ENCODE measurements around the gene LGALS4. TPM values are rescaled to one million over a fixed set of nuclear protein-coding genes. Genes with fewer than 3 reads are reported as not detected.
"Not testable (repeated sequence)": the region's sequence is repeated elsewhere in the genome, so short reads cannot be mapped to it uniquely, and the experiment has no call there.

The LGALS4 gene
- total RNA-seq, 2 donors from 2014 or later: 6,357 to 8,309 TPM

DNA sequence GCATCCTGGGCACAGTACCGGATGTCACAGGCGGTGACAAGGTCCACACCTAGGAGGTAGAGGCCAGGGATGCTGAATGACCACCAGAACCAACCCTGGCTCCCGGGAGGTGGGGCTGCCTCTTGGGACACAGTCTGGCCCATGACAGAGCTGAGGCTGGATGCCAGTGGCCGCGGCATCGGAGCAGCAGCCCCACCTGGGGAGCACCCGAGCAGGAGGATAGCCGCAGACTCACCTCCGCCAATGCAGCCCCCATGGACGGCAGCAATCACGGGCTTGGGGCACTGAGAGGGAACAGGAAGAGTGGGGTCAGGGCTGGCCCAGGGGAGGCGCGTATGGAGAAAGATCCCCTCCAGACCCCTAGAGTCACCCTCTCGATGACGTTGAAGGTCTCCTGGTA is 4.3 kb upstream of the LGALS4 start:
- H3K4me3 ChIP-seq: no peak overlapping the region
- peaks cover 8% of the 10 kb centered on the region for H3K4me1 ChIP-seq
- TF ChIP-seq, protein P1, sequence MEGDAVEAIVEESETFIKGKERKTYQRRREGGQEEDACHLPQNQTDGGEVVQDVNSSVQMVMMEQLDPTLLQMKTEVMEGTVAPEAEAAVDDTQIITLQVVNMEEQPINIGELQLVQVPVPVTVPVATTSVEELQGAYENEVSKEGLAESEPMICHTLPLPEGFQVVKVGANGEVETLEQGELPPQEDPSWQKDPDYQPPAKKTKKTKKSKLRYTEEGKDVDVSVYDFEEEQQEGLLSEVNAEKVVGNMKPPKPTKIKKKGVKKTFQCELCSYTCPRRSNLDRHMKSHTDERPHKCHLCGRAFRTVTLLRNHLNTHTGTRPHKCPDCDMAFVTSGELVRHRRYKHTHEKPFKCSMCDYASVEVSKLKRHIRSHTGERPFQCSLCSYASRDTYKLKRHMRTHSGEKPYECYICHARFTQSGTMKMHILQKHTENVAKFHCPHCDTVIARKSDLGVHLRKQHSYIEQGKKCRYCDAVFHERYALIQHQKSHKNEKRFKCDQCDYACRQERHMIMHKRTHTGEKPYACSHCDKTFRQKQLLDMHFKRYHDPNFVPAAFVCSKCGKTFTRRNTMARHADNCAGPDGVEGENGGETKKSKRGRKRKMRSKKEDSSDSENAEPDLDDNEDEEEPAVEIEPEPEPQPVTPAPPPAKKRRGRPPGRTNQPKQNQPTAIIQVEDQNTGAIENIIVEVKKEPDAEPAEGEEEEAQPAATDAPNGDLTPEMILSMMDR (IDR thresholded peaks at IDR 0.05): no peak
- H3K27me3 ChIP-seq: no peaks in the 10 kb centered on the region
- intact Hi-C loops (cut with DNase I): no loop called here
- peaks cover 7% of the 10 kb centered on the region for H3K36me3 ChIP-seq
- no peaks in the 10 kb centered on the region for H3K9me3 ChIP-seq
- no peak for DNase-seq
- peak overlapping the region; percentile 93 for H3K27ac ChIP-seq
- H3K9ac ChIP-seq (ENCODE audit: low read depth in 2 of 2, low read length in 2 of 2): peak overlapping the region in 1 of 2 donors; percentile 76

DNA sequence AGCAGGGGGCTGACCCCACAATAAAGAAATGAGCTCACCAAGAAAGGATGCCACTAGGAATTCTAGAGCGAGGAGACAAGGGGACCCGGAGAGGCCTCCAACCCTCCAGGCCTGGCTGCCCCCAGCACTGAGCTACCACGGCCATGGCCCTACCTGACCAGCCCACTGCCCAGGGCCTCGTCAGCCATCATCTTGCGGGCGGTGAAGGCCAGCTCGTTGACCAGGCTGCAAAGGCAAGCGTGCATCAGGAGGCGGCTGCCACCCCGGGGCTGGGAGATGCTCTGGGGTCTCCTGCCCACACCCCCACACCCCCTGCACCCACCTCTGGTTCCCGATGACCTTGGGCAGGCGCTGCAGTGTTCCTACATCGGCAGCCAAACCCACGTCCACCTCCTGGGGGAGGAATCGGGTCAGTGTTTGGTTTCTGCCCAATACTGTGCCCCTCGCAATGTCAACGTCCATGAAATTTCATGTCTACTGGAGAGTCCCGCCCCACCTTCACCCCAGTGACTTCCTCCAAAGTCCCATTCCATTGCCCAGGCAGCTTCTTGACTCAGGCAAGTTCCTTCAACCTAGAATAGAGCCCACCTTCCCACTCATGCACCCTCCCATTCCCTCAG is 3.5 kb upstream of the LGALS4 start:
- H3K4me3 ChIP-seq: no peak overlapping the region
- peak overlapping the region; percentile 93 for H3K27ac ChIP-seq
- TF ChIP-seq, protein P1 (IDR thresholded peaks at IDR 0.05): no peak
- peaks cover 7% of the 10 kb centered on the region for H3K36me3 ChIP-seq
- no peaks in the 10 kb centered on the region for H3K9me3 ChIP-seq
- DNase-seq: no peak
- no peaks in the 10 kb centered on the region for H3K27me3 ChIP-seq
- intact Hi-C loops (cut with DNase I): no loop called here
- H3K4me1 ChIP-seq: peaks cover 8% of the 10 kb centered on the region
- peak overlapping the region; percentile 30 to 76 for H3K9ac ChIP-seq (ENCODE audit: low read depth in 2 of 2, low read length in 2 of 2)

DNA sequence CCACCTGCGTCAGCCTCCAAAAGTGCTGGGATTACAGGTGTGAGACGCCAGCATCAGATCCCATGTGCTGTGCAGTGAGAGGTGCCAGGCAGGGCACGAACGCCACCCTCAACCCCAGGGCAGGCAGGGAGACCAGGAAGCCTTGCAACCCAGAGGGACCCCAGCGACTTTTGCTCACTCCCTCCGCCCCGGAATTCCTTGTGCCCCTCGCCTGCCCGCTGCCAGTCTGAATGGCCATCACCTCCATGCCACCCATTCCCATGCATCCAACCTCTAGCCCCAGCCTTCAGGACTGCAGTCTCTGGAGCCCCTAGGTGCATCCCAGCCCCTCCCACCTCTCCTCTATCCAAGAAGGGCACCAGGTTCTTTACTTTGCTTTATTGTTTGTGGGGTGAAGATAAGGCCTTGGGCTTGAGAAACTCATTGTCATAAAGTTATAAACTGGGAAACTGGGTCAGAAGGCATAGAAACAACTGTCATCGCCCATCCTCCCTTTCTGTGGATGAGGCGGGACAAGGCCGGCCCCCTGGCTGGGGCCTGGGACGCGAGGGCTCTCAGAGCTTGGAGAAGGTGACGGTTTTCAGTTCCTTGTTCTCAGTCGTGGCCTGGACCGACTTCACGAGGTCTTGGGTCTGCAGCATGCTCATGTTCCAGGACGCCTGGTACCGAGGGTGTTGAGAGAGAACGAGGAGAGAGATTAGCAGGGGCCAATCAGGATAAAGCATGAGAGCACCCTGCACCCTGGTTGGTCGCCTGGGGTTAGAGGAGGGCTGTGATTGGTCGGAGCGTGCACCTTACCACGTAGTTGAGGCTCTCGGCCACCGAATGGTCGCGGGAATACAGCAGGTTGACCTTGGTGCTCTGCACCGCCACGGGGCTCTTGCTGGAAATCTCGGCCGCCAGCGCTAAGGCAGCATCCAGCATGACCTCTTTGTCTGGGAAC is 2.6 kb upstream of the LGALS4 start:
- intact Hi-C loops (cut with DNase I): no loop called here
- TF ChIP-seq, protein P1 (IDR thresholded peaks at IDR 0.05): no peak
- H3K9ac ChIP-seq (ENCODE audit: low read depth in 2 of 2, low read length in 2 of 2): peak overlapping the region; percentile 30 to 85
- H3K4me3 ChIP-seq: no peak overlapping the region
- peaks cover 8% of the 10 kb centered on the region for H3K4me1 ChIP-seq
- no peaks in the 10 kb centered on the region for H3K27me3 ChIP-seq
- H3K9me3 ChIP-seq: no peaks in the 10 kb centered on the region
- peaks cover 7% of the 10 kb centered on the region for H3K36me3 ChIP-seq
- DNase-seq: peak; percentile 77
- peak overlapping the region; percentile 93 for H3K27ac ChIP-seq

DNA sequence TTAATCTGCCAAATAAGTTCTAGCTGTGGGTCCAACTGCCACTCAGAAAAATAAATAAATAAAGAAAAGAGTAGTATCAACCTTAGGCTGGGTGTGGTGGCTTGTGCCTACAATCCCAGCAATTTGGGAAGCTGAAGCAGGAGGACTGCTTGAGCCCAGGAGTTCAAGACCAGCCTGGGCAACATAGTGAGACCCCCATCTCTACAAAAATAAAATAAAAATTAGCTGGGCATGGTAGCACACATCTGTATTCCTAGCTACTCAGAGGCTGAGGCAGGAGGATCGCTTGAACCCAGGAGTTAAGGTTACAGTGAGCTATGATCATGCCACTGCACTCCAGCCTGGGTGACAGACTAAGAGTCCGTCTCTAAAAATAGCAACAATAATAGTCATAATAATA is 1.2 kb upstream of the LGALS4 start:
- intact Hi-C loops (cut with DNase I): loop anchor here (5.0 kb wide), 1 partner anchor 33 kb away; the partner anchor contains the start of gene HNRNPL
- H3K4me3 ChIP-seq, H3K36me3 ChIP-seq, H3K4me1 ChIP-seq, H3K27me3 ChIP-seq, DNase-seq, H3K9me3 ChIP-seq: not testable (repeated sequence)
- peak overlapping the region in 1 of 2 donors; percentile 94 for H3K9ac ChIP-seq (ENCODE audit: low read depth in 2 of 2, low read length in 2 of 2)
- H3K27ac ChIP-seq: peak overlapping the region; percentile 93

DNA sequence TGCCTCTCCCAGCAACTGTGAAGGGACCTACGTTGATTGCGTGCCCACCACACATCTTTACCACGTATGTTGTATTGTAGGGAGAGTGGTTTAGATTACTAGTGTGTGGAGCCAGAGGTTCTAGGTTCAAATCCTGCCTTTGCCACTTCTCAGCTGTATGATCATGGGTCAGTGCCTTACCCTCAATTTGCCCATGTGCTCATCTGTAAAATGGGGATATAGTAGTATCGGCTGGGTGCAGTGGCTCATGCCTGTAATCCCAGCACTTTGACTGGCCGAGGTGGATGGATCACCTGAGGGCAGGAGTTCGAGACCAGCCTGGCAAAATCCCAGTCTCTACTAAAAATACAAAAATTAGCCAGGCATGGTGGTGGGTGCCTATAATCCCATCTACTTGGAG is 578 bp upstream of the LGALS4 start:
- intact Hi-C loops (cut with DNase I): loop anchor here (5.0 kb wide), 1 partner anchor 34 kb away; the partner anchor contains the start of gene HNRNPL
- TF ChIP-seq, protein P1 (IDR thresholded peaks at IDR 0.05): no peak
- no peaks in the 10 kb centered on the region for H3K27me3 ChIP-seq
- peak overlapping the region; percentile 33 to 94 for H3K9ac ChIP-seq (ENCODE audit: low read depth in 2 of 2, low read length in 2 of 2)
- peak overlapping the region; percentile 93 for H3K27ac ChIP-seq
- no peaks in the 10 kb centered on the region for H3K9me3 ChIP-seq
- DNase-seq: no peak
- peaks cover 7% of the 10 kb centered on the region for H3K36me3 ChIP-seq
- peak overlapping the region; percentile 19 for H3K4me3 ChIP-seq
- peaks cover 8% of the 10 kb centered on the region for H3K4me1 ChIP-seq
